H1 (cell line): ENCODE data around the gene NOL12.

Source experiments
- CTCF ChIP-seq, 3 experiments: IDR thresholded peaks; 1 replicate in 2 of 3; 2 replicates in 1 of 3; pipeline versions ENCODE4 v1.5.1 to v1.6.1; 2011; ENCODE audit warnings: low read length in 3 of 3, mild to moderate bottlenecking in 3 of 3, inconsistent platforms in 2 of 3, low read depth in 1 of 3, moderate library complexity in 1 of 3; ENCODE audit not compliant: insufficient read depth in 1 of 3; ENCODE audit errors: control extremely low read depth in 1 of 3
- EP300 ChIP-seq, 2 experiments: IDR thresholded peaks; 1 replicate in 1 of 2; 2 replicates in 1 of 2; pipeline ENCODE4 v1.6.1; 2011 to 2012; ENCODE audit warnings: low read depth in 2 of 2, low read length in 2 of 2, mild to moderate bottlenecking in 2 of 2, borderline replicate concordance in 1 of 2, inconsistent platforms in 1 of 2, moderate library complexity in 1 of 2
- NRF1 ChIP-seq: IDR thresholded peaks from 2 replicates; pipeline ENCODE4 v1.6.1; 2011; ENCODE audit warnings: mild to moderate bottlenecking, low read depth, low read length, improper control_type of control experiment
- PHF8 ChIP-seq: fragments of 200-600 bp; sonication (generic); conservative IDR thresholded peaks from 2 replicates; pipeline ENCODE4 v1.7.1; 2012; ENCODE audit warnings: low read depth, mild to moderate bottlenecking, inconsistent platforms, low read length, moderate library complexity
- POLR2A ChIP-seq, 2 experiments: IDR thresholded peaks; 1 replicate in 1 of 2; 2 replicates in 1 of 2; pipeline ENCODE4 v1.6.1; 2011; ENCODE audit warnings: low read depth in 2 of 2, low read length in 2 of 2, mild to moderate bottlenecking in 2 of 2; ENCODE audit errors: control extremely low read depth in 1 of 2
- RFX5 ChIP-seq: IDR thresholded peaks from 2 replicates; pipeline ENCODE4 v1.6.1; 2011; ENCODE audit warnings: low read depth, low read length, improper control_type of control experiment, borderline replicate concordance
- SIRT6 ChIP-seq: IDR thresholded peaks from one replicate; pipeline ENCODE4 v1.7.1; 2012; ENCODE audit warnings: low read length, inconsistent platforms
- SP1 ChIP-seq: IDR thresholded peaks from 2 replicates; pipeline ENCODE4 v1.6.1; 2011; ENCODE audit warnings: low read depth, low read length
- SRF ChIP-seq: IDR thresholded peaks from 2 replicates; pipeline ENCODE4 v1.6.1; 2011; ENCODE audit warnings: mild to moderate bottlenecking, low read depth, low read length, moderate library complexity
- TAF1 ChIP-seq: IDR thresholded peaks from 2 replicates; pipeline ENCODE4 v1.6.1; 2011; ENCODE audit warnings: mild to moderate bottlenecking, low read depth, low read length
- YY1 ChIP-seq: IDR thresholded peaks from 2 replicates; pipeline ENCODE4 v1.6.1; 2011; ENCODE audit warnings: low read depth, mild to moderate bottlenecking, low read length

DNA sequence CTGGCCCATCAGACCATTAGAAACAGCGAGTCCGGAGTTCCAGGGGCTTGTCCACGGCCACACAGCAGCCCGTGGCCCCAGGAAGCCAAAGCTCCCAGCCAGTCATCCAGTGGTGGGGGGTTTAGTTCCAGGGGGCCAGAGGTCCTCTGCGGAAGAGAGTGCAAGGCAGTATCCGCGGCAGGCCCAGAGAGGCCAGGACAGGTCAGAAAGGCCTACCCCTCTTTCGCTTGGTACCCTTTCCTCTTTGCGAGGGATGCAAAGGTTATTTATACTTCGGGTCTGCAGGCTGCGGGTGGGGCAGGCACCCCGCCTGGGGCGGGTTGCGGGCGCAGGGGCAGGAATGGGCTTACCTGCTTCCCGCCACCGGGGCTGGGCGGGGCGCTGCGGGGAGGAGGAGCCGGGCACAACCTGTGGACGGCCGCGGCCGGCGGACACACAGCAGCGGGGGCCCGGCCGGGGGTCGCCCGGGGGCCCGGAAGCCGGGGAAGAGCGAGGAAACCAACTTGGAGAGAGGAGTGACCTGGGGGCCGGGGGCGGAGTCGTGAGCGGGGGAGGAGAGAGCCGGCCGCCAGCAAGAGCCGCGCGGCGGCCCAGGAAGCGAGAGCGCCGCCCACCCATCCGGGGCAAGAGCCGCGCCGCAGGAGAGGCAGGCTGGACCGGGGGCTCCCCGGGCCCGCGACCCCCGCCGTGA lies 46.9 kb upstream of the NOL12 start, which contains the start of gene SH3BP1:
- TF ChIP-seq YY1 (no peak), POLR2A (IDR thresholded peaks at IDR 0.05; ENCODE audit: control extremely low read depth in 1 of 2, low read depth in 2 of 2, low read length in 2 of 2) (no peak), TAF1 (no peak), PHF8 (no peak), CTCF (IDR thresholded peaks at IDR 0.05; ENCODE audit: control extremely low read depth in 1 of 3, insufficient read depth in 1 of 3, low read depth in 1 of 3, low read length in 3 of 3) (no peak), SIRT6 (no peak), EP300 (IDR thresholded peaks at IDR 0.05; ENCODE audit: borderline replicate concordance in 1 of 2, low read depth in 2 of 2, low read length in 2 of 2) (no peak), SRF (no peak), NRF1 (no peak), SP1 (no peak), RFX5 (no peak)
